Measurements from ENCODE around the gene PTH2R.
"Not testable (repeated sequence)": the region's sequence is repeated elsewhere in the genome, so short reads cannot be mapped to it uniquely, and the experiment has no call there.

- not testable (repeated sequence) for TF ChIP-seq EZH2phosphoT487 (IDR thresholded peaks at IDR 0.05; ENCODE audit: insufficient read depth, low read depth); EZH2 (IDR thresholded peaks at IDR 0.05; ENCODE audit: insufficient read depth, poor library complexity, severe bottlenecking)
Observed at GRCh38 chr2:208447447-208447846, 40.9 kb downstream of the PTH2R start.
